ENCODE measurements around the gene LYPD4.
"Not testable (repeated sequence)": the region's sequence is repeated elsewhere in the genome, so short reads cannot be mapped to it uniquely, and the experiment has no call there.

LYPD4 gene

GRCh38 chr19:41792513-41793413 lies 51.7 kb downstream of the LYPD4 start:
- Histone ChIP-seq H2AFZ (ENCODE audit: low read length) (no peak overlapping the region), H3F3A (ENCODE audit: insufficient read depth, low read length) (no peaks in the 10 kb centered on the region), H3K4me2 (ENCODE audit: low read length) (no peak overlapping the region), H3K36me3 (ENCODE audit: insufficient read depth, low read length) (no peaks in the 10 kb centered on the region), H3K4me1 (ENCODE audit: insufficient read depth, low read length, severe bottlenecking) (no peaks in the 10 kb centered on the region), H3K9me3 (ENCODE audit: low read length) (no peaks in the 10 kb centered on the region), H4K20me1 (ENCODE audit: insufficient read depth, low read length) (no peaks in the 10 kb centered on the region), H3K4me3 (ENCODE audit: low read depth, low read length, poor library complexity, severe bottlenecking) (no peak overlapping the region), H3K27ac (ENCODE audit: low read depth, low read length, poor library complexity, severe bottlenecking) (no peak overlapping the region), H3K9ac (ENCODE audit: low read length) (no peak overlapping the region), H3K9me2 (ENCODE audit: low read depth, low read length) (no peaks in the 10 kb centered on the region), H3K27me3 (ENCODE audit: insufficient read depth, low read length) (peaks cover 2% of the 10 kb centered on the region; the same call in 1 of the 2 replicates), H3K79me2 (ENCODE audit: insufficient read depth, low read length) (no peaks in the 10 kb centered on the region)
- TF ChIP-seq EZH2 (IDR thresholded peaks at IDR 0.05; ENCODE audit: borderline replicate concordance, low read length), result no peak
- TF ChIP-seq, protein P1, sequence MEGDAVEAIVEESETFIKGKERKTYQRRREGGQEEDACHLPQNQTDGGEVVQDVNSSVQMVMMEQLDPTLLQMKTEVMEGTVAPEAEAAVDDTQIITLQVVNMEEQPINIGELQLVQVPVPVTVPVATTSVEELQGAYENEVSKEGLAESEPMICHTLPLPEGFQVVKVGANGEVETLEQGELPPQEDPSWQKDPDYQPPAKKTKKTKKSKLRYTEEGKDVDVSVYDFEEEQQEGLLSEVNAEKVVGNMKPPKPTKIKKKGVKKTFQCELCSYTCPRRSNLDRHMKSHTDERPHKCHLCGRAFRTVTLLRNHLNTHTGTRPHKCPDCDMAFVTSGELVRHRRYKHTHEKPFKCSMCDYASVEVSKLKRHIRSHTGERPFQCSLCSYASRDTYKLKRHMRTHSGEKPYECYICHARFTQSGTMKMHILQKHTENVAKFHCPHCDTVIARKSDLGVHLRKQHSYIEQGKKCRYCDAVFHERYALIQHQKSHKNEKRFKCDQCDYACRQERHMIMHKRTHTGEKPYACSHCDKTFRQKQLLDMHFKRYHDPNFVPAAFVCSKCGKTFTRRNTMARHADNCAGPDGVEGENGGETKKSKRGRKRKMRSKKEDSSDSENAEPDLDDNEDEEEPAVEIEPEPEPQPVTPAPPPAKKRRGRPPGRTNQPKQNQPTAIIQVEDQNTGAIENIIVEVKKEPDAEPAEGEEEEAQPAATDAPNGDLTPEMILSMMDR (IDR thresholded peaks at IDR 0.05; ENCODE audit: low read length), result peak; percentile 92

GRCh38 chr19:41789053-41789452 lies 55.4 kb downstream of the LYPD4 start:
- H3K9ac ChIP-seq (ENCODE audit: low read length); H4K20me1 ChIP-seq (ENCODE audit: insufficient read depth, low read length); H2AFZ ChIP-seq (ENCODE audit: low read length); H3K4me3 ChIP-seq (ENCODE audit: low read depth, low read length, poor library complexity, severe bottlenecking); H3K36me3 ChIP-seq (ENCODE audit: insufficient read depth, low read length); H3K79me2 ChIP-seq (ENCODE audit: insufficient read depth, low read length); H3K4me2 ChIP-seq (ENCODE audit: low read length); H3K9me2 ChIP-seq (ENCODE audit: low read depth, low read length); H3F3A ChIP-seq (ENCODE audit: insufficient read depth, low read length); H3K27ac ChIP-seq (ENCODE audit: low read depth, low read length, poor library complexity, severe bottlenecking); H3K4me1 ChIP-seq (ENCODE audit: insufficient read depth, low read length, severe bottlenecking); H3K9me3 ChIP-seq (ENCODE audit: low read length); H3K27me3 ChIP-seq (ENCODE audit: insufficient read depth, low read length): not testable (repeated sequence)

GRCh38 chr19:41788518-41788917 lies 56.0 kb downstream of the LYPD4 start:
- not testable (repeated sequence) for H3K36me3 ChIP-seq (ENCODE audit: insufficient read depth, low read length); H4K20me1 ChIP-seq (ENCODE audit: insufficient read depth, low read length); H3K9me2 ChIP-seq (ENCODE audit: low read depth, low read length); H3K4me1 ChIP-seq (ENCODE audit: insufficient read depth, low read length, severe bottlenecking); H3K27me3 ChIP-seq (ENCODE audit: insufficient read depth, low read length); H3K79me2 ChIP-seq (ENCODE audit: insufficient read depth, low read length); H3K9ac ChIP-seq (ENCODE audit: low read length); H3K4me2 ChIP-seq (ENCODE audit: low read length); H3K9me3 ChIP-seq (ENCODE audit: low read length); H3K27ac ChIP-seq (ENCODE audit: low read depth, low read length, poor library complexity, severe bottlenecking); H3F3A ChIP-seq (ENCODE audit: insufficient read depth, low read length); H2AFZ ChIP-seq (ENCODE audit: low read length); H3K4me3 ChIP-seq (ENCODE audit: low read depth, low read length, poor library complexity, severe bottlenecking)

Data from OCI-LY1 (cell line).